Esophagus muscularis mucosa (tissue), 3 donors: ENCODE results near the gene SLC25A47.

Source experiments
- POLR2A ChIP-seq: fragments of 450-650 bp; IDR thresholded peaks from one replicate; pipeline ENCODE4 v1.6.1; 2017; ENCODE audit warnings: antibody characterized with exemption, moderate library complexity, mild to moderate bottlenecking, low read depth
- POLR2AphosphoS5 ChIP-seq, 2 donors: sonication (generic); formaldehyde crosslinking; IDR thresholded peaks; one replicate each; pipeline ENCODE4 v1.6.1; 2017; ENCODE audit warnings: antibody characterized with exemption in 2 of 2
- TF ChIP-seq, protein P1 (sequence below), 3 experiments: fragments of 200-600 bp in 2 of 3; fragments of 450-650 bp in 1 of 3; sonication (generic) in 2 of 3; IDR thresholded peaks; one replicate each; pipeline ENCODE4 v1.5.1; 2017 to 2019; ENCODE audit warnings: antibody characterized with exemption in 3 of 3, mild to moderate bottlenecking in 2 of 3, moderate library complexity in 1 of 3

DNA sequence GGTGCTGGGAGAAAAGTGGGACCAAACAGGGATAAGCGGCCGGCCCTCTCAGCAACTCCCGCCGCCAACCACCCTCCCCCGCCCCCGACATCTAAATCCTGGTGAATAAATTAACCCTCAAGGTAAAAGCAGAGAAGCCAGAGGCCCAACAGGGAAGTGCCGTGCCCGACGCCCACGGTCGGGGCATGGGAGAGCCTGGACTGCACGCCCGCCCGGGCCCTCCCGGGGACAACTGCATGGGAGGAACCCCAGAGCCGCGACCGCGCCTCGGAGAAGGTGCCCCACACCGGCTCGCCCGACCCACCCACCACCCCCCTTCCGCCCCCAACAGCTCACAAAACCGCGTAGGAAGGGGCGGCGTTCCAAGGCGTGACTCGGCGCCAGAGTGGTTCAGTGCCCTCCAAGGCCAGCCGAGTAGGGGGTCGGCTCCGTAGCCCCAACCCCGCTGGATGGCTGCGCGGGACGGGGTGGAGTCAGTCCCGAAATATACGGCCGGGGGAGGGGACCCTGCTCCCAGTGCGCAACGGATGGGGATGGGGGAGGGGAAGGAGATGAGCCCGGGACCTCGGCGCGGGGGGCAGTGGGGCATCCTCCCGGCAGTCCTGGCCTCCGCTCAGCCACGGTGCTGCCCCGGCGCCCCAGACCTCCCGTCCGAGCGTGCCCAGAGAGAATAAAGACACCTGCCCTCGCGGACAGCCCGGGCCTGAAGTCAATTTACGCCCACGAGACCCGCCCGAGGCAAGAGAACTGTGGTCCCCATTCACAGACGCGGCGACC is 17.6 kb upstream of the SLC25A47 start:
- TF ChIP-seq, protein P1, sequence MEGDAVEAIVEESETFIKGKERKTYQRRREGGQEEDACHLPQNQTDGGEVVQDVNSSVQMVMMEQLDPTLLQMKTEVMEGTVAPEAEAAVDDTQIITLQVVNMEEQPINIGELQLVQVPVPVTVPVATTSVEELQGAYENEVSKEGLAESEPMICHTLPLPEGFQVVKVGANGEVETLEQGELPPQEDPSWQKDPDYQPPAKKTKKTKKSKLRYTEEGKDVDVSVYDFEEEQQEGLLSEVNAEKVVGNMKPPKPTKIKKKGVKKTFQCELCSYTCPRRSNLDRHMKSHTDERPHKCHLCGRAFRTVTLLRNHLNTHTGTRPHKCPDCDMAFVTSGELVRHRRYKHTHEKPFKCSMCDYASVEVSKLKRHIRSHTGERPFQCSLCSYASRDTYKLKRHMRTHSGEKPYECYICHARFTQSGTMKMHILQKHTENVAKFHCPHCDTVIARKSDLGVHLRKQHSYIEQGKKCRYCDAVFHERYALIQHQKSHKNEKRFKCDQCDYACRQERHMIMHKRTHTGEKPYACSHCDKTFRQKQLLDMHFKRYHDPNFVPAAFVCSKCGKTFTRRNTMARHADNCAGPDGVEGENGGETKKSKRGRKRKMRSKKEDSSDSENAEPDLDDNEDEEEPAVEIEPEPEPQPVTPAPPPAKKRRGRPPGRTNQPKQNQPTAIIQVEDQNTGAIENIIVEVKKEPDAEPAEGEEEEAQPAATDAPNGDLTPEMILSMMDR (IDR thresholded peaks at IDR 0.05): peak in 1 of 3 experiments; percentile 1
- TF ChIP-seq POLR2A (no peak), POLR2AphosphoS5 (IDR thresholded peaks at IDR 0.05) (peak in 1 of 2 donors; percentile 15)
